Left kidney (tissue), 2 donors: ENCODE measurements around the gene SH3BP5L. TPM values are rescaled to one million over a fixed set of nuclear protein-coding genes. Genes with fewer than 3 reads are reported as not detected.
"Not testable (repeated sequence)": the region's sequence is repeated elsewhere in the genome, so short reads cannot be mapped to it uniquely, and the experiment has no call there.

Source experiments
- DNase-seq: peaks from one replicate; pipeline ENCODE4 v3.0.0-alpha.2; 2013
- polyA plus RNA-seq: library from polyadenylated mRNA; unstranded; fragments of 120-200 nt; gene quantifications from one replicate; pipeline ENCODE4 v1.2.1, GENCODE V29; 2013; ENCODE audit not compliant: insufficient read length

SH3BP5L gene
- polyA plus RNA-seq, 1 donor: 25.0 TPM

GRCh38 chr1:248831842-248832241 is 6.1 kb upstream of the SH3BP5L start:
- no peak for DNase-seq

- not testable (repeated sequence) for DNase-seq
These were observed 5.0 kb upstream of the SH3BP5L start for GRCh38 chr1:248830718-248831017.

DNA sequence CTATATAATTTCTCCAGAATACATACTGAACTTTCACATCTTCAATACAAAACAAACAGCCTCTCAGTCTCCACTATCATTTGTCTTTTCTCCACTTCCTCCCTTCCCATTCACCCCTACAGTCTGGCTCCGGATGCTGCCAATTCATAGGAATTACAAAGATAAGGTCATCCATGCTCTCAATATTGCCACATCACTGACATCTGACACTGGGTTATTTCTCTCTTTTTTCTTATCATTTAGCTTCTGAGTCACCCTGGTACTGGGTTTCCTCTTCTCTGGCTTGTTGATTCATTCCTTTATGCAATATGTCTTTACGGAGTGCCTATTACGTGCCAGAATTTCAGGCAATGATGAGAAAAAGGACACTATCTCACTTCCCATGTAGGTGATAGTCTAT is 3.1 kb upstream of the SH3BP5L start:
- DNase-seq: no peak

DNA sequence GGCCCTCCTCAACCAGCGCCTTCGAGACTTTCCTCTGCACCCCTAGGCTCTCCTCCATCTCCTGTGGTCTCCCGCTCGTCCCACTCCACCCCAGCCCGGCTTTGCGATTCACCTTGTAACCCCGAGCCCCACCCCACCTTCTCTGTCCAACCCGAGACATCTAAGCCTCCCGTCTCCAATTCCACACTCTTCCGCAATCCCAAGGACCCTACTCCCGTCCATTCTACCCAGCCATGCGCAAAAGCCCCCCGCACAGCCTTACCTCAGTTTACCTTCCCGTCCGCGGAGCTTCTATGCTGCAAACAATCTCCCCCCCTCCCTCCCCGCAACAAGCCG is 174 bp downstream of the SH3BP5L start:
- no peak for DNase-seq

DNA sequence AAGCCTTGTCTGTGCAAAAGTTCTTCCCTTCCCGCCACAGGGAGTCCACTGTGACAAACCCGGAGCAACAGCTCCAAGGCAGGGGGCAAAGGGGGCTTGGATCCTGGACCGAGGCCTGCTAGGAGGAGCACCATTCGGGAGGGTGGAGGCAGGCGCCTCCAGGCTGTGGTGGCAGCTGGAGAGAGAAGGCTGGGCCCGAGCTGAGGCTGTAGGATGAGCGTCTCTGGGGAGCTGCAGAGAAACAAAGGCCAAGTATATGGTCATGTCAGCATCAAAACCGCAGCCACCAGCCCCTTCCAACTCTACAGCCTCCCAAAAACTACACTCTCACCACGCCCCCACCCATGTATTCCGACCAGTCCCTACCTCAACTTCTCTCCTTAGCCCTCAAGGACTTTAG is 579 bp downstream of the SH3BP5L start:
- DNase-seq: no peak

DNA sequence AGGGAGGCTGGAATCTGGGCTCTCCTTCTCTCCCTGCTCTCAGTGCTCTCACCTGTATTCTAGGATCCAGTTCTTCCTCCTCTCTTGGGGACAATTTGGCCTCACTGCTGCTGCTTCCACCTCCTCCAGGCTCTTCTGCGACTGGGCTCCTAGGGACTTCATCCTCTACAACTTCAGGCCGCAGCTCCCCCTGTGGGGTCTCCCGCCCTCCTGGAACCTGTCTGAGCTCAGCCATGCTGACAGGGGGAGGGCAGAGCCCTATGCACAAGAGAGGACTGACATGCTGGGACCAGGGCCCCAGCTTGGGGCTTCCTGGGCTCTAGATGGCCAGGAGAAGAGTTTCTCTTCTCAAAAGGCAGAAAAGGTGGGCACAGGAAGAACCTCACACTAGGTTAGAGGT is 1.0 kb downstream of the SH3BP5L start:
- DNase-seq: no peak

GRCh38 chr1:248824301-248824700 is 1.4 kb downstream of the SH3BP5L start:
- DNase-seq: no peak

- DNase-seq: no peak
These were observed 2.2 kb downstream of the SH3BP5L start for GRCh38 chr1:248823517-248824001.

DNA sequence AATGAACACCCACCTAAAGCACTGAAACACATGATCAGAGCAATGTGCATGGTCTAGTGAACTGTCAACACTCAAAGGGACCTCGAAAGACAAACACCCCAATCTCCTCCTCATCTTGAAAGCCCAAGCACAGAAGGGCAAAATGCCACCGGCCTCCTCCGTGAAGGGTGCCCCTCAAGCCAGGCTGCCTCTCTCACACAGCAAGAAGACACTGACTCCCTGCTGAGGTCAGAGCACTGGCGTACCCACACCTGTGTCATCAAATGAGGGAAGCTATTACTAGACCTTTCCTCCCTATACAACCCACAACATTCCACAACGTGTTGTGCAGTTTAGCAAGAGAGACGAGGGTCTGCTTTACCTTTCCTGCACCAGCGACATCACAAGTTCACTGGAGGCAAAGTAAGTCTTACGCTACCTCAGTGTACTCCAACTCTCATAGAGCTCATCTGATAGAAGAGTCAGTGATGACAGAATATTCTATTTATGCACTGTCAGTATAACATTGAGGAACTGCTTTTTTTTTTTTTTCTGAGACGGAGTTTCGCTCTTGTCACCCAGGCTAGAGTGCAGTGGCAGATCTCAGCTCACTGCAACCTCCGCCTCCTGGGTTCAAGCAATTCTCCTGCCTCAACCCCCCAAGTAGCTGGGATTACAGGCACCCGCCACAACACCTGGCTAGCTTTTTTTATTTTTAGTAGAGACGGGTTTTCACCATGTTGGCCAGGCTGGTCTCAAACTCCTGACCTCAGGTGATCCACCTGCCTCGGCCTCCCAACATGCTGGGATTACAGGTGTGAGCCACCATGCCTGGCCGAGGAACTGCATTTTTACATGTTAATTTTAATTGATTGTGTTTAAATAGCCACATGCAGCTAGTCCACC is 3.3 kb downstream of the SH3BP5L start:
- DNase-seq: no peak

DNA sequence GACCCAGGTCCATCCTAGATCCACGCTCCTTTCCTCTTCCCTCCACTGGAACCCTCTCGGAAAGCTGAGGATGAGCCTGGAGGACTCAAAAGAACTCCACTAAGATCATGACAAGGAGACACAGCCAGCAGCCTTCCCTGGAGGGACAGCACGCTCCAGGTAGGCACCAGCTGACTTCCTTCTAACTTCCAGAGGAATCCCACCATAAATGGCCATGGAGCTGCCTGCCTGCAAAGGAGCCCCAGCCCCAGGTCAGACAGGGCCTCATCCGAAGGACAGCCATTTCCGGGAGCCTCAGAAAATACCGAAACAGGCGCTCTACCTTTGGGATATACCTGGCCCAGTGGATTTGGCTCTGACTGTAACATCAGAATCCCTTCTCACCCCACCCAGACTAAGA is 4.1 kb downstream of the SH3BP5L start:
- DNase-seq: no peak

DNA sequence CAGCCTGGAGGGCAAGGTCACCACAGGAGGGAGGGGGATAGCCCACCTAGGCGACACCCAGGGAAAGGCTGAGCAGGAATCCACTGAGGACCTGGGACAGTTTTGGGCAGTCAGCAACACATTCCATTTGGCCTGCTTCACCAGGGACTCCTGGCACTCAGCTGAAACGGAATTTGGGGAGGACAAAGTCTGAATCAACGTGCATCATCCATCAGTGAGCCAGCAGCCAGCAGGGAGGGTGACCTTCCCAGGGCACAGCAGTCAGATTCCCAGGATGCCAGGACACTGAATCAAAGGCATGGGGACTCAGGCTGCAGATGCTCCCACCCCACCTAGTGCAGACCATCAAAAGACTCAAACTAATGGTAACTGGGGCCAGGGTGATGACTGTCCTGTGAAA is 4.6 kb downstream of the SH3BP5L start:
- no peak for DNase-seq

GRCh38 chr1:248820041-248820585 is 5.6 kb downstream of the SH3BP5L start:
- DNase-seq: no peak

- no peak for DNase-seq
These were observed 7.0 kb downstream of the SH3BP5L start for GRCh38 chr1:248818505-248819374.

- no peak for DNase-seq
These were observed 8.7 kb downstream of the SH3BP5L start for GRCh38 chr1:248817065-248817464.

DNA sequence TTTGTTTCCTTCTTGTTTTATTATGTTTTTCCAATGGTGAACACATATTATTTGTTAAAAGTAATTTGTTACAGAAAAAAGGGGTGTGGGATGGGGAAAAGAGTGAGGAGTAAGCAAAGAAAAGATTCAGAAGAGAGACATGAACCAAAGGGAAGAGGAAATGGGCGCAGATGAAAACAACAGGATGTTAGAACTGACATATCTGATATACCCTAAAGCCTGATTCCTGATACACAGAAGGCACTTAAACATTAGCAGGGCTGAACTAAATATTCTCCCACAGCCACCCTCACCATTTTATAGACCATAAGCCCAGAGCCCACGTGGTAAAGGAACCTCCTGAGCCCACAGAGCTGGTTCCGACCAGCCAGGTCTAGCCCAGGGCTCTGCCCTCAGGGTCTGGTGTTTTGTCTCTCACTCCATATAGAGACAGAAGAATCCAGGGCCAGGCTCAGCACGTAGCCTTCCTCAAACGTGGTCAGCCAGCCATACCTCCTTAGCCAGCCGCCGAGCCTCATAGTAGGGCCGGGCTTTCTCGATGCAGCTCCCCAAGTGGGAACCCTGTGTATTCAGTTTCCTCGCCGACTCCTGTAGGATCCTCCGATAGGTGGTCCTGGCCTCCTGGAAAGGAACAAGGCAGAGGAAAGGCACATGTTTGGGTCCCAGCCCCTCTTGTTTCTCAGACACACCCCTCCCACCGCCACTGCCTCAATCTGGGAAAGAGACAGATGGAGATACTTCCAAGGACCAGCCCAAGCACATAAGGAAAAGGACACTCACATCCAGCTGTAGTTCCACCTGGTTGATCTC is 9.5 kb downstream of the SH3BP5L start:
- DNase-seq: no peak

DNA sequence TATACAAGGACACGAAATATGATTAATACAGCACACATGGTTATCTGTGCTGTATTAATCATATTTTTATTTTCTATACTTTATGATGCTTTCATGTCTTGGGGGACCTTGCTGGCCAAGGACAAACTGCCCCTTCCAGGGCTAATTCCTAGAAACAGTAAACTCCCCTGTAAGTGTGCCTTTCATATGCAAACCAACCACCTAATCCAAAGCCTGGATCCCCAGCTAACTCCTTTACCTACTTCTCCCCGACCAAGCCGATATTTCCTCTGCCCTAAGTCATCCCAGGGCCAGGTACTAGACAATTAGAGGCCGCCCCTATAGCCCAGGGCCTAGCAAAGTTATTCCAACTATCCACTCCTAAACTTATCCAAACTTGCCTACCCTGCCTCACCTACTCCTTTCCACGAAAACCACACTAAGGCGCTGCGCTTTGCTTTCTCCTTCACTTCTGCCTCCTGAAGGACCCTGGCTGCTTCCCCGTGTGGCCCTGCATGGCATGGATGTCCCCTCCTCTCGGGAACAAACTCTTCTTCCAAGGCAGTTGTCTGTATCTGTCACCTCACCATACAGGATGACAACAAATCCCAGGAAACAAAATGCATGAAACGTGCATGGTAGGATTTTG is 10.2 kb downstream of the SH3BP5L start:
- no peak for DNase-seq

GRCh38 chr1:248814351-248814750 is 11.4 kb downstream of the SH3BP5L start:
- no peak for DNase-seq

DNA sequence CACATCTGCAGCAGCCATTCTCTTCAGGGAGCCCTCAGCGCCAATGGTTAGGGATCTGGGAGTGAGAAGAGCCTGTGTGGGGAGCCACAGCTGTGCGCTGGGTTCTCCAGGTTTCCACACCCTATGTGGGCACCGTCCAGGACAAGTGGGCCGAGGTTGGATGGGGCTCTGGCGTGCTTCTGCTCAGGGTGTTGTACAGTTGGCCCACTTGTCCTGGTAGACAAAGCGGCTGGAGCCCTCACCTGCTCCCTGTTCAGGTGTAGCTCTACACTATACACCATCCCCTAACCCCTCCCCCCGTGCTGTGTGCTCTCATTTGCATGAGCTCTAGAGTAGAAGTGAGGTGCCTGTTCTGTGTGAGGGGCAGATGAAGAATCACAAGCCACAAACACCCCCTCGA is 12.2 kb downstream of the SH3BP5L start:
- no peak for DNase-seq

DNA sequence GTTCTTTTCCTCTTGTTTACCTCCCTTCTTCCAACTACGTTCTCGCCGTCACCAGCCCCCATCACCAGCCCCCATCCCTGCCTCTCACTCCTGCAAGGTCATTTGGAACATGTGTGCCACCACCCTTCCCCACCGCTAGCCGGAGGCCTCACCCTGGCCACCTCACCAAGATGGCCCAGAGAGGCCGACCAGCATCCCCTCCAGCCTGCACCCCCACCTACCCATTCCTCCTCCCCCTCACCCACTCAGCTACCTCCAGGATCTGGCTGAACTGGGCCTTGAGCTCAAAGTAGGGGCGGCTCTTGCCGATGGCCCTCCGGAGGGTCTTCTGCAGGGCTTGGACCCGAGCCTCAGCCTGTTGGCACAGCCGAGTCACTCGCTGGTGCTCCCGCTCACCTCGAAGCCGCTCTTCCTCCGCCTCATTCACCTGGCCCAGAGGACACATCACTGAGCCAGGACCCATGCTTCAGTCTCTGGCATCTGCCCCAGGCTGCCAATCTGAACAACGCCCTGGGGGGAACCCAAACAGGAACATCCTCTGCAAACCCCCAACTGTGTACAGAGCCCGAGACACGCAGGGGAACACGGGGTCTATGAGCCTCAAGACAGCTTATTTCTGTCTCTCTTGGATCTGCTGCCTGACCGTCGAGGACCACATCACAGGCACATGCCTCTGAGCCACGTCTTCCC is 12.8 kb downstream of the SH3BP5L start:
- DNase-seq: no peak

GRCh38 chr1:248811514-248812490 is 13.9 kb downstream of the SH3BP5L start:
- DNase-seq: no peak
